SU-DHL-6 (cell line): ENCODE data around the gene QSOX2.

Experiments
- H2AFZ ChIP-seq: fragments of 200-600 bp; sonication (generic); 2 replicates; pipeline ENCODE4 v1.6.1; 2014; ENCODE audit warnings: low read depth, mild to moderate bottlenecking, moderate library complexity, mixed read lengths, antibody characterized with exemption, low read length; ENCODE audit not compliant: severe bottlenecking
- H3F3A ChIP-seq: fragments of 200-600 bp; shearing (Covaris generic); 2 replicates; pipeline ENCODE4 v1.6.0; 2016; ENCODE audit warnings: antibody characterized with exemption, mild to moderate bottlenecking; ENCODE audit not compliant: insufficient read depth
- H3K27ac ChIP-seq: fragments of 200-600 bp; sonication (generic); 2 replicates; pipeline ENCODE4 v1.5.1; 2016; ENCODE audit warnings: low read depth, mild to moderate bottlenecking, low read length, moderate library complexity, mixed read lengths
- H3K27me3 ChIP-seq: fragments of 200-600 bp; sonication (generic), shearing (Covaris generic); 2 replicates; pipeline ENCODE4 v1.6.0; 2014; ENCODE audit warnings: mild to moderate bottlenecking, low read length
- H3K36me3 ChIP-seq: fragments of 200-600 bp; sonication (generic); 2 replicates; pipeline ENCODE4 v1.6.1; 2014; ENCODE audit warnings: mild to moderate bottlenecking, low read length, mixed read lengths
- H3K4me2 ChIP-seq: fragments of 300-600, 200-600 bp; shearing (Covaris generic), sonication (generic); 2 replicates; pipeline ENCODE4 v1.6.0; 2014; ENCODE audit warnings: low read length, low read depth, mild to moderate bottlenecking; ENCODE audit not compliant: poor library complexity, severe bottlenecking
- H3K4me3 ChIP-seq: fragments of 200-600 bp; sonication (generic); 2 replicates; pipeline ENCODE4 v1.5.1; 2014; ENCODE audit warnings: antibody characterized with exemption, low read length, mild to moderate bottlenecking, mixed read lengths; ENCODE audit not compliant: insufficient read depth, poor library complexity, severe bottlenecking
- H3K79me2 ChIP-seq: fragments of 200-600 bp; sonication (generic); 2 replicates; pipeline ENCODE4 v1.6.1; 2014; ENCODE audit warnings: mild to moderate bottlenecking, low read length, moderate library complexity; ENCODE audit not compliant: insufficient read depth
- H3K9ac ChIP-seq: fragments of 200-600 bp; sonication (generic); 2 replicates; pipeline ENCODE4 v1.7.0; 2014; ENCODE audit warnings: mild to moderate bottlenecking, low read length
- H3K9me2 ChIP-seq: fragments of 200-600 bp; sonication (generic); replicated peaks from 2 replicates; pipeline ENCODE4 v1.6.1; 2014; ENCODE audit warnings: low read length; ENCODE audit not compliant: insufficient read depth
- H3K9me3 ChIP-seq: fragments of 200-600 bp; sonication (generic); 2 replicates; pipeline ENCODE4 v1.6.1; 2014; ENCODE audit warnings: low read length, mixed read lengths; ENCODE audit not compliant: insufficient read depth
- H4K20me1 ChIP-seq: fragments of 200-600 bp; sonication (generic); 2 replicates; pipeline ENCODE4 v1.6.1; 2014; ENCODE audit warnings: low read depth, mild to moderate bottlenecking, antibody characterized with exemption, low read length, moderate library complexity, mixed read lengths
- CTCF ChIP-seq: fragments of 200-600 bp; sonication (generic); IDR thresholded peaks from one replicate; pipeline ENCODE4 v1.5.1; 2017; ENCODE audit warnings: antibody characterized with exemption, mild to moderate bottlenecking, low read length, moderate library complexity; ENCODE audit not compliant: insufficient read depth, poor library complexity, severe bottlenecking
- EZH2phosphoT487 ChIP-seq: fragments of 200-600 bp; sonication (generic), shearing (Covaris generic); conservative IDR thresholded peaks from 2 replicates; pipeline ENCODE4 v1.6.1; 2018; ENCODE audit warnings: mild to moderate bottlenecking, antibody characterized with exemption, low read length, moderate library complexity, mixed read lengths

QSOX2 gene

GRCh38 chr9:136157477-136158265 lies 87.9 kb downstream of the QSOX2 start:
- no peaks in the 10 kb centered on the region for H3K79me2 ChIP-seq

More at GRCh38 chr9:136157477-136158265, 87.9 kb downstream of the QSOX2 start:
- TF ChIP-seq EZH2phosphoT487 = no peak
- no peak for TF ChIP-seq CTCF
- Histone ChIP-seq H2AFZ (no peak overlapping the region), H3K36me3 (no peaks in the 10 kb centered on the region), H3K9ac (no peak overlapping the region), H4K20me1 (no peaks in the 10 kb centered on the region), H3K9me3 (no peaks in the 10 kb centered on the region), H3K4me2 (no peak overlapping the region), H3K4me3 (no peak overlapping the region), H3F3A (no peaks in the 10 kb centered on the region), H3K27ac (no peak overlapping the region), H3K27me3 (no peaks in the 10 kb centered on the region), H3K9me2 (no peaks in the 10 kb centered on the region)
